NCI-H2196 (cell line): ENCODE measurements around the gene C4orf51.
"Not testable (repeated sequence)": the region's sequence is repeated elsewhere in the genome, so short reads cannot be mapped to it uniquely, and the experiment has no call there.

Experiments
- DNase-seq: peaks from one replicate; lab custom pipeline; 2025; ENCODE audit not compliant: unreplicated experiment; lab: John Stamatoyannopoulos, UW

C4orf51 gene

DNA sequence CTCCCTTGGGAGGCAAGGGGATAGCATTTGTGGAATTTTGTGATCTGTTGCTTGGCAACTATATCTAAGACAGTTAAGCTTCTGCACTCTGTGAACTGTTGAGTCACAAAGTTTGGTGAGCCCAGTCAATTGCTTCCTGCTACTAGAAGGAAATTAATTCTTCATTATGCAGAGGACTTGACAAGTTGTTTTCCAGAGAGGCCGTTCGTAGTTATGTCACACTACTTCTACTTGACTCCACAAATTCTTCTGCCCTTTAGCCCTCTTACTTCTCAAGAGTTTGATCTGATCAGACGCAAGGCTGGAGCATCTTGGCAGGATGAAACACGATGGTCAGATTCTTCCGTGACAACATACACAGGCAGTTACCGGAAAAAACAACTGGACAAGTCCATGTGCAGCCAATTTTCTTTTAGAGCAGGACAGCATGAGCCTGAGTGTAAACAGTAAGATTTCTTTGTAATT, at the start of gene C4orf51:
Gene C4orf51, plus strand, starts transcription at position 156 of the 465 bp plus-strand sequence. Its CDS starts 58 bp downstream, at position 214.
- peak; percentile 34 for DNase-seq

DNA sequence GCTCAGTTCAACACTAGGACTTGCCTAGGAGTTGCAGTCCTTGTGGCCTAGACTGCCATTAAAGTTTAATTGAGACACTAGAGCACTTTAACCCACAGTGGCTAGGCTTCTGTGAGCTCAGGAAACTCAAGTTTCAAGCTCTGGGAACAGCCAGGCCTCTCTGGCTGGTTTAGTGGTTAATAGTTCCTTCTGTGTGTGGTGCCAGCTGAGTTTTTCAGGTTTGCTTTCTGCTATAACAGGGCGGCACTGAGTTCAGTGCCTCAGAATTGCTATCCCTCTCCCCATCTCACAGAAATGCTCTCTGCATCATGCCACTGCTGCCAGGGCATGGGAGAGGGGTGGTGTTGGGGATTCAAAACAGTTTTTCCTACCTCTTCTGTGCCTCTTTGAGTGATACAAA, 44.8 kb upstream of the C4orf51 start:
- no peak for DNase-seq

DNA sequence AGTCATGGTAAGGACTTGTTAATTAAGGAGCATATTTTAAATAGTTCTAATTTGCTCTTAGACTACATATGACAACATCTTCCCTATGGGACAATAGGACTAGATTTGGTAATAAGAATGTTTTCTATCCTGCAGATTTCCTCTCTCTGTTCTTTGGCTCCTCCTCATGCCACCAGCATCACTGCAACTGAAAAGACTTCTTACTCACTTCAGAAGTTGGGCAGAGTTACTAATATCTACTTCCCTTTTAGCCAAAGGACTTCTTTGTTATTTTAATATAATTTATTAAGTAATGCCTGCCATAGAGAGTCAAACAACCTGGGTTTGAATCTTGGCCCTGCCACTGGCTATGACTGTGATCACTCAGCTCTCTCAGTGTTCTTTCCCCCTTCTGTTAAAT, 44.3 kb upstream of the C4orf51 start:
- no peak for DNase-seq

DNA sequence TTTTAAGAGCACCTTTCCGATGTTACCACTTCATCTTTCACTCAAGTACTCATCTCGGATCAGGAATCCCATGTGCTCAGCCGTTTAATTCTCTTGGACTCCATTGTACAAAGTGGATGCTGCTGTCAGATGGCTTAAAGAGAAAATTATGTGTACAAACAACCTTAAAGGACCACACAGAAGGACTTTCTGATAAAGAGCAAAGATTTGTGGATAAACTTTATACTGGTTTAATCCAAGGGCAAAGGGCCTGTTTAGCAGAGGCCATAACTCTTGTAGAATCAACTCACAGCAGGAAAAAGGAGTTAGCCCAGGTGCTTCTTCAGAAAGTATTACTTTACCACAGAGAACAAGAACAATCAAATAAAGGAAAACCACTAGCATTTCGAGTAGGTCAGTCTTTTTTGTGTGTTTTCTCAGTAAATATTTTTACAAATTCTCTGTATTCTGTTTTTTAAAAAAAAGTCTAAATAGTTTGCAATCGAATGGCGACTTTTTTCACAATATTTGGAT, 40.7 kb upstream of the C4orf51 start:
- DNase-seq: no peak

DNA sequence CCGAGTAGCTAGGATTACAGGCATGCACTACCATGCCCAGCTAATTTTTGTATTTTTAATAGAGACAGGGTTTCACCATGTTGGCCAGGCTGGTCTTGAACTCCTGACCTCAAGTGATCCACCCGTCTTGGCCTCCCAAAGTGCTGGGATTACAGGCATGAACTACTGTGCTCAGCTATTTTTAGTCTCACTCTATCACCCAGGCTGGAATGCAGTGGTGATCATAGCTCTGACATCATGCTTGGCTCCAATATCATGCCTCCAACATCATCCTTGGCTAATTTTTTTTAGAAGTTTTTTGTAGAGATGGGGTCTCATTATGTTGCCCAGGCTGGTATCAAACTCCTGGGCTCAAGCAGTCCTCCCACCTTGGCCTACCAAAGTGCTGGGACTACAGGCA, 39.7 kb upstream of the C4orf51 start:
- DNase-seq: not testable (repeated sequence)

DNA sequence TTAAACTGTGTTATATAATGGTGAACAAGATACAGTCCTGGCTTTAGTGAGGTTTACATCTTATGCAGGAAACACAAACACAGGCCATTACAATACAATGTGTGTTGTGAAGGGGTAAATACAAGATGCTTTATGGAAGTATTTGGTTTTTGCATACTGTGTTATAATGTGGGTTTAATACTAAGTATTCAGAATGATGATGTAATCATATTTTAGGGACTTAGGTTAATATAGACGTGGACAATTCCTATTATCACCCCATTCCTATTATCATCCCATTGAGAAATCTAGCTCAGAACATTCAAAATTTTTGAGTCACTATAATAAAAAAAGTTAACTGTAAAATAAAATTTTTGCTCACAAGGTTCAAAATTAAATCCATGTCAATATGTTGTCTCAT, 36.7 kb upstream of the C4orf51 start:
- no peak for DNase-seq

DNA sequence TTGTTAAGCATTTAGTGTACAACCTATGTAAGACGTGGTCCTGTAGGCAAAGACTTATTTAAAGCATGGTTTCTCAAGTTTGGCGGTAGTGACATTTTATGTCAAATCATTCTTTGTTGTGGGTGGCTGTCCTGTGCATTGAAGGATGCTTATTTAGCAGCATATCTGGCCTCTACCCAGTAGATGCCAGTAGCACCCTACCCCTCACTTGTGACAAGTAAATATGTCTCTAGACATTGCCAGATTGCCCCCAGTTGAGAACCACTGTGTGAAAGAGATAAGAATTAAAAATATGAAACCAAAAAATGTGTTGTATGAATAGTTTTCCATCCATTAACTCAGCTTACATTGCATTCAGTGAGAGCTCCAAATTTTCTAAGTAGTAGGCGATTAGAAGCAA, 35.2 kb upstream of the C4orf51 start:
- no peak for DNase-seq

DNA sequence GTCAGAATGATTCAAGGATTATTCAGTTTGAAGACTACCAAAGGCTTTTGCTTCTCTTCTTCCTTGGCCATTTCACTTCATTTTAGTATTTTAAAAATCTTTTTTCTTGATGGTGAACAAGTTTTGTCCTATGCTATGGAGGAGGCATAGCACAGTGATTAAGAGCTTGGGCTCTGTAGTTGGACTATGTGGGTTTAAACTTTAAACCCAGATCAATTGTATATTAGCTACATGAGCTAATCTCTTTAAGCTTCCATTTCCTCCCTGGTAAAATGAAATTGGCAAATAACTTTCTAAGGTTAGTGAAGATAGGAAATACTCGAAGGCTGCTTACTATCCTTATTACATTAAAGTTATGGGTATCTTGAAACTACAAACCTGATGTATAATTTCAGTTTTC, 23.8 kb upstream of the C4orf51 start:
- no peak for DNase-seq

DNA sequence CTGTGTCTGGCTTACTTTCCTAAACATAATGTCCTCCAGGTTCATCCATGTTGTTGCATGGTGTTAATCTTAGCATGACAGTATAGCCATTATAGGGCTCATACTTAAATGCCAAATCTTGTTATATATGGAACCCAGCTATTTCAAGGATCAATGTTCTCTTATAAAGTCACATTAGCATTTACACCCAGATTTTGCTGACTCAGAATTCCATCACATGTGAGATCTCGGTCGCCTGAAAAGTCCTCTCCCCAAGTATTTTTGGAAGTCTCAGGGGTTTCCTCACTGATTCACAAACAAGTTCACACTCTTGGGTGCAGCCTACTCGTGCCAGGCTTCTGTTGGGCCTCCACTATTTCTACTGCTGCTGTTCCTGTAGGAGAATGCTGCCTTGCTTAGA, 19.9 kb upstream of the C4orf51 start:
- DNase-seq: no peak

DNA sequence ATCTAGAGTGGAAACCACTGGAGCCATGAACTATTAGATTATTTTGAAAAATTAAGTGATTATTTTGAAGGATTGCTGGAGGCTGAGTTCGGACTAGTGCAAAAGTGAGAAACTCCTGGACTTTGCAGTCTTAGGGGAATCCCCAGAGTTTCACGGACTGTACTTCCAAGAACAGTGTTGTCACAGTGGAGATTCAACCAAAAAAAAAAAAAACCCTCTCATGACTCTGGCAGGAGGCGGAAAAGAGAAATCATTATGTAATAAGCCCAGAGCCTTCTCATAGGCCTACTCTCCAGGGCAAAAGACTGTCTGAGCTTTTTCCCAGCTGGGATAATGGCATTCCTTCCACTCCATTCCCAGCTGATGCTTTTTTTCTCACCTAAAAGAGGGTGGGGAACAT, 16.8 kb upstream of the C4orf51 start:
- no peak for DNase-seq

DNA sequence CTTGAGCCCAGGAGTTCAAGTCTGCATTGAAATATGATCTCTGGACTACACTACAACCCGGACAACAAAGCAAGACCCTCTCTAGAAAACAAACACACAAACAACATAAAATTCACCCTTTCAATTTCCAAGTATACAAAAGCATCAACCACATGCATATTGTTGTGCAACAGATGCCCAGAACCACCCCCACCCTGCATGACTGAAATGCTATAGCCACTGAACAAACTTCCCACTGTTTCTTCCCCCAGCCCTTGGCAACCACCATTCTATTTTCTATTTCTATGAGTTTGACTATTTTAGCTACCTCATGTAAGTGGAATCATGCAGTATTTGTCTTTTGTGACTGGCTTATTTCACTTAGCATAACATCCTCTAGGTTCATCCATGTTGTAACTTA, 14.2 kb upstream of the C4orf51 start:
- DNase-seq: no peak

DNA sequence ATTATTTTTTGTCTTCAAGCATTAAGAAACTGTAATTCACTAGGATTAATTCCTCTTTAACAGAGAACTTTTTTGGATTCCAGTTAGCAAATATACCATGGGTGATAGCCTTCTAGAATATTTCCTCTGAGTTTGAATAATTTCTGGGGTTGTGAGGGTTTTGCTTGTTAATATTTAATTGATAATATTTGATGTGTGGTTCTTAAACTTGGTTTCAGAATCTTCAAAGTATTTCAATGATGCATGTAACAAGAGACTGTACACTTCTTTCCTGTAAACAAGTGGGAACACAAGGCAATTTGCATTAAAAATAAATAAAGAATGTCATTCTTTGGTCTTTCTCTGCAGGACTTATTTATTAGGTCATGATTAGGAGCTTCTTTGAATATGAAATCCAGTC, 9.5 kb upstream of the C4orf51 start:
- no peak for DNase-seq

DNA sequence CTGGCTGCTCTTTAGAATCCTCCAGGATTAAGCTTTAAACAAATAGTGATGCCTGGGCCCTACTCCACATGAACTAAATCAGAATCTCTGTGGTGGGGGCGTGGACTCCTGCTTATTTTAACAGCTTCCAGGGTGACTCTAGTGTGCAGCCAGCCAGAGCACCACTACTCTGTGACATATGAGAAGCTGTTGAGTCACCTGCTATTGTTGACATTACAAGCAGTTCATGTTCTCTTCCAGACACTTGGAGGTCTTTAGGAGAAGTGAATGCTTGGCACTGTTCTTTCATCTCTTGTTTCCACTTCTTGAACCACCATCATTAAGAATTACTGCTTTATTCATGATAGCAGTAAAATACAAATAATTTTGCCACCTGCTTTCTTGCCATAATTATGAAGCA, 426 bp upstream of the C4orf51 start:
- peak; percentile 64 for DNase-seq

DNA sequence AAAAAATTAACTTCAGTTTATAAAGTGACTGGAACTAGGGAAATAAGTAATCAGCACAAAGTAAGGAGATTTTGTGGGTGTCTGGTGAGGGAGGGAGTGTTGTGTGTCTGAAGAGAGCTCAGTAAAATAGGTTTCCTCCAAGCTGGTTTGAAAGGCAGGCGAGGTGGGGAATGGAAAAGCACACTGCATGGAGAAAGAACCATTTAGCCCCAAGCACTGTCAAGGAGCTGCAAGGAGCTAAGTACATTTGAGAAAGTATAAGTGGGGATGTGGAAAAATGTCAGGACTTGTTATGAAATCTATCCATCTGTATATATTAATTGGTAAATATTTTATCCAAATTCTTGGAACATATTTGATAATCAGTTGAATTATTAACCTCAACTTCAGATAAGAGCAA, 956 bp downstream of the C4orf51 start:
- no peak for DNase-seq

DNA sequence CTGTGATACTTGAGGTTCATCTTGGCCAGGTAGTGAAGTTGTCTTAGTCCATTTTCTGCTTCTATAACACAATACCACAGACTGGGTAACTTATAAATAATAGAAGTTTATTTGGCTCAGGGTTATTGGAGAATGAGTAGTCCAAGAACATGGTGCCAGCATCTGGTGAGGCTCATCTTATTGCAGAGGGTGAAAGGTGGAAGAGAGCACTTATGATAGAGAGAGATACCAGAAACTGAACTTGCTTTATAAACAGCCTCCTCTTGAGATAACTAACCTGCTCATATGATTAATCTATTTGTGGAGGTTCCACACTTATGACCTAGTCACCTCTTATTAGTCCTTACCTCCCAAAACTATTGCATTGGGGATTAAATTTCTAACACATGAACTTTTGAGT, 1.6 kb downstream of the C4orf51 start:
- no peak for DNase-seq

DNA sequence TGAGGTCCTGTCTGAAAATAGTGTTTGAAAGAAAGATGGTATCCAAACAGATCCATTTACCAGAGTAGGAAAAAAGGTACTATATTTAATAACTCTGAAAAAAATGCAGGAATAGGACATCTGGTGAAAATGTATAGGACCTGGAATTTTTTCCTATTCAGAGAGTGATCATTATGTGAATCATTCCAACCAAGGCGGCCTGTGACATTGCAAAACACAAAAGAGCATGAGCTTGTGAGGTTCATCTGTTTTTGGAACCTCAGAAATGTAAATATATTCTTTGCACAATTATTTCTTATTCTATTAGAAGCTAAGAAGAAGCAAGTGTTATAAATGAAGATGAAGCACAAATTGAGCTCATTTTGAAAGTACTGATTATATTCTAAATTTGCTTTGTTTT, 2.0 kb downstream of the C4orf51 start:
- DNase-seq: no peak

DNA sequence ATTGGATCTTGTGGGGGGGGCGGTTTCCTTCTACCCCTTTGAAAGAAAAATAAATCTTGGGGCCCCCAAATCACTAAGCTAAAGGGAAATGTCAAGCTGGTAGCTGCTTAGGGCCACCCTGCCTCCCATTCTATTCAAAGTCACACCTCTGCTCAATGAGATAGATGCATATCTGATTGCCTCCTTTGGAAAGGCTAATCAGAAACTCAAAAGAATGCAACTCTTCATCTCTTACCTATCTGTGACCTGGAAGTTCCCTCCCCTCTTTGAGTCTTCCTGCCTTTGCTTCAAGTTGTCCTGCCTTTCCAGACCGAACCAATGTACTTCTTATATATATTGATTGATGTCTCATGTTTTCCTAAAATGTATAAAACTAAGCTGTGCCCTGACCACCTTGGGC, 7.0 kb downstream of the C4orf51 start:
- no peak for DNase-seq

DNA sequence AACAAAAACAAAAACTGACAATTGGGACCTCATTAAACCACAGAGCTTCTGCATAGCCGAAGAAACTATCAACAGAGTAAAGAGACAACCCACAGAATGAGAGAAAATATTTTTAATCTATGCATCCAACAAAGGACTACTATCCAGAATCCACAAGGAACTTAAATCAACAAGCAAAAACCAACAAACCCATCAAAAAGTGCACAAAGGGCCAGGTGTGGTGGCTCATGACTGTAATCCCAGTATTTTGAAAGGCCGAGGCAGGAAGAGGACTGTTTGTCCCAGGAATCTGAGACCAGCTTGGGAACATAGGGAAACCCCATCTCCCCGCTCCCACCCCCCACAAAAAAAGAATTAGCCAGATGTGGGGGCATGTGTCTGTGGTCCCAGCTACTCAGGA, 10.7 kb downstream of the C4orf51 start:
- no peak for DNase-seq

DNA sequence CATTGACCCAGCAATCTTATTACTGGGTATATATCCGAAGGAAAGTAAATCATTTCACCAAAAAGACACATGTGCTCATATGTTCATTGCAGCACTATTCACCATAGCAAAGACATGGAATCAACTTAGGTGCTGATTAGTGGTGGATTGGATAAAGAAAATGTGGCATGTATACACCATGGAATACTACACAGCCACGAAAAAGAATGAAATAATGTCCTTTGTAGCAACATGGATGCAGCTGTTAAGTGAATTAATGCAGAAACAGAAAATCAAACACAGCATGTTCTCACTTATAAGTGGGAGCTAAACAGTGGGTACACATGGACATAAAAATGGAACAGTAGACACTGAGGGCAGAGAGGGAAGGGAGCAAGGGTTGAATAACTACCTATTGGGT, 11.5 kb downstream of the C4orf51 start:
- not testable (repeated sequence) for DNase-seq

DNA sequence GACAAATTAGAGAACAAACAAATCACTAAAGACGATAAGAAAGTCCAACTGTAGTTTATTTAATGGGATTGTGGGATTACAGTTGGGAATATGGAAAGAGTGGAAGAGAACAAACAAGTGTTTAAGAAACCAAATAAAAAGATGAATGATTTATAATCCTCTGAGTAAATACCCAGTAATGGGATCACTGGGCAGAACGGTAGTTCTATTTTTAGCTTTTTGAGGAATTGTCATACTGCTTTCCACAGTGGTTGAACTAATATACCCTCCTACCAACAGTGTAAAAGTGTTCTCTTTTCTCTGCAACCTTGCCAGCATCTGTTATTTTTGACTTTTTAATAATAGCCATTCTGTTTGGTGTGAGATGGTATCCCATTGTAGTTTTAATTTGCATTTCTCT, 15.0 kb downstream of the C4orf51 start:
- no peak for DNase-seq

DNA sequence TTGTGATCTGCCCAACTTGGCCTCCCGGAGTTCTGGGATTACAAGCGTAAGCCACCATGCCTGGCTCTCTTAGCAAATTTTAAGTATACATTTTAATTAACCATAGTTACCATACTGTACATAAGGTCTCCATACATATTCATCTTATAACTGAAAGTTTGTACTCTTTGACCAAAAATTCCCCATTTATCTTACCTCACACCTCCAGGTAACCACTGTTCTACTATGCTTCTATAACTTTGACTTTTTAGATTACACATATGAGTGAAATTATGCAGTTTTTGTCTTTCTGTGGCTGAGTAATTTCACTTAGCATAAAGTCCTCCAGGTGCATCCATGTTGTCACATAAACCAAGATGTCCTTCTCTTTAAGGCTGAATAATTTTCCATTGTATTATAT, 17.4 kb downstream of the C4orf51 start:
- DNase-seq: no peak

DNA sequence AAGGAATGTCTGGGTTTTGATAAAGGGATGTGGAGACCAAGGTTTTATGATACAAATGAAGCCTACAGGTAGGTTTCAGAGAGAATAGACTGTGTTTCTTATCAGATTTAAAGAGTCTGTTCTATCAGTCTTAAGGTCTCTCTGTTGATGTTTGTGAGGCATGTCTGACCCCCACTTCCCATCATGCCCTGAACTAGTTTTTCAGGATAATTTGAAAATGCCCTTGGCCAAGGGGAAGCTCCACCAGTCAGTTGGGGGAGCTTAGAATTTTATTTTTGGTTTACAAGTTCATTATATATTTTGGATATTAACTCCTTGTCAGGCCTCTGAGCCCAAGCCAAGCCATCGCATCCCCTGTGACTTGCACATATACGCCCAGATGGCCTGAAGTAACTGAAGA, 18.6 kb downstream of the C4orf51 start:
- no peak for DNase-seq

DNA sequence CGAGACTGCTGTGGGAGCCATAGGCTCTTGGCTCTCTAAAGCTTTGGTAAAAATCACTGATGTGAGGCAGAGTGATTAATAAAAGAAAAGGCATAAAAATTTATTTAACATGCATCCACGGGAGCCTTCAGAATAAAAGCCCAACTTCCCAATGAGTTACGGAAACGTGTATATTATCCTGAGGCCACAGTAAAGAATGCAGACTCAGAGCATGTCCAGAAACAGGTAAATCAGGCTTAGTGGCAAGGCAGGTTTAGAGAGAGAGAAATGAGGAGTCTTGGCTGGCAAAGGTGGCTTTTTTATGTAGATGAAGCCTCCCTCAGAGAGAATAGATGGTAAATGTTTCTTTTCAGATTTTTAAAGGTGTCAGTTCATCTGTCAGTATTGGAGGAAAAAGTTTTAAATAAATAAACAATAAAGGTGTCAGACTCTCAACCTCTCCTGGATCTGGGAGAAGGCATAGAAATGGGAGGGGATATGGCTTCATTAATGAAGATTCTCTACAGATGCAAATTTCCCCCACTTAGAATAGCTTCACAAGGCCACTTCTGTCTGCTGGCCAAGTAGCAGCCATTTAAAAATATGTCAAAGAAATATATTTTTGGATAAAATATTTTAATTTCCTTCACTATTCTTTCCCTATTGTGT, 24.0 kb downstream of the C4orf51 start:
- no peak for DNase-seq
